Measurements from ENCODE around the gene PGBD5. TPM values are rescaled to one million over a fixed set of nuclear protein-coding genes. Genes with fewer than 3 reads are reported as not detected.

Gene PGBD5
- polyA plus RNA-seq, 1 donor, result 1.6 TPM

- Histone ChIP-seq H3K4me3 (ENCODE audit: low read length) (no peak overlapping the region), H3K4me1 (ENCODE audit: control insufficient read depth, insufficient read depth, low read length) (no peaks in the 10 kb centered on the region), H3K27ac (ENCODE audit: low read length) (no peak overlapping the region), H3K9me3 (ENCODE audit: control insufficient read depth, low read depth, low read length) (no peaks in the 10 kb centered on the region), H3K36me3 (ENCODE audit: control insufficient read depth, insufficient read depth, low read length) (no peaks in the 10 kb centered on the region), H3K27me3 (ENCODE audit: control insufficient read depth, insufficient read depth, low read length) (no peaks in the 10 kb centered on the region)
- DNase-seq, result no peak
- no CpG with 5 or more reads among the region's 3 CpGs for WGBS (ENCODE audit: insufficient coverage, low lambda C conversion rate)
Measured at GRCh38 chr1:230341162-230341546, 85.0 kb downstream of the PGBD5 start.

- WGBS (ENCODE audit: insufficient coverage, low lambda C conversion rate), result 81% methylated on average over 3 of the region's 7 CpGs
- Histone ChIP-seq H3K9me3 (ENCODE audit: control insufficient read depth, low read depth, low read length) (no peaks in the 10 kb centered on the region), H3K27ac (ENCODE audit: low read length) (no peak overlapping the region), H3K4me3 (ENCODE audit: low read length) (no peak overlapping the region), H3K27me3 (ENCODE audit: control insufficient read depth, insufficient read depth, low read length) (no peaks in the 10 kb centered on the region), H3K4me1 (ENCODE audit: control insufficient read depth, insufficient read depth, low read length) (no peaks in the 10 kb centered on the region), H3K36me3 (ENCODE audit: control insufficient read depth, insufficient read depth, low read length) (no peaks in the 10 kb centered on the region)
- no peak for DNase-seq
Measured at GRCh38 chr1:230340526-230341161, 85.5 kb downstream of the PGBD5 start.

- H3K27ac ChIP-seq (ENCODE audit: low read length), result no peak overlapping the region
- no peak overlapping the region for H3K4me3 ChIP-seq (ENCODE audit: low read length)
- H3K9me3 ChIP-seq (ENCODE audit: control insufficient read depth, low read depth, low read length), result no peaks in the 10 kb centered on the region
- H3K4me1 ChIP-seq (ENCODE audit: control insufficient read depth, insufficient read depth, low read length), result no peaks in the 10 kb centered on the region
- H3K27me3 ChIP-seq (ENCODE audit: control insufficient read depth, insufficient read depth, low read length), result no peaks in the 10 kb centered on the region
- no peak for DNase-seq
- no peaks in the 10 kb centered on the region for H3K36me3 ChIP-seq (ENCODE audit: control insufficient read depth, insufficient read depth, low read length)
- 100% methylated on average over 2 of the region's 8 CpGs for WGBS (ENCODE audit: insufficient coverage, low lambda C conversion rate)
Measured at GRCh38 chr1:230339033-230339432, 87.1 kb downstream of the PGBD5 start.

- 100% methylated on average over 1 of the region's 5 CpGs for WGBS (ENCODE audit: insufficient coverage, low lambda C conversion rate)
- no peaks in the 10 kb centered on the region for H3K27me3 ChIP-seq (ENCODE audit: control insufficient read depth, insufficient read depth, low read length)
- no peak for DNase-seq
- H3K4me1 ChIP-seq (ENCODE audit: control insufficient read depth, insufficient read depth, low read length), result no peaks in the 10 kb centered on the region
- no peaks in the 10 kb centered on the region for H3K36me3 ChIP-seq (ENCODE audit: control insufficient read depth, insufficient read depth, low read length)
- H3K9me3 ChIP-seq (ENCODE audit: control insufficient read depth, low read depth, low read length), result no peaks in the 10 kb centered on the region
- H3K27ac ChIP-seq (ENCODE audit: low read length), result no peak overlapping the region
- H3K4me3 ChIP-seq (ENCODE audit: low read length), result no peak overlapping the region
Measured at GRCh38 chr1:230337266-230337665, 88.9 kb downstream of the PGBD5 start.

- Histone ChIP-seq H3K4me3 (ENCODE audit: low read length) (no peak overlapping the region), H3K36me3 (ENCODE audit: control insufficient read depth, insufficient read depth, low read length) (no peaks in the 10 kb centered on the region), H3K27me3 (ENCODE audit: control insufficient read depth, insufficient read depth, low read length) (no peaks in the 10 kb centered on the region), H3K4me1 (ENCODE audit: control insufficient read depth, insufficient read depth, low read length) (no peaks in the 10 kb centered on the region), H3K27ac (ENCODE audit: low read length) (no peak overlapping the region), H3K9me3 (ENCODE audit: control insufficient read depth, low read depth, low read length) (no peaks in the 10 kb centered on the region)
- DNase-seq, result no peak
- 100% methylated on average over 1 of the region's 12 CpGs for WGBS (ENCODE audit: insufficient coverage, low lambda C conversion rate)
Measured at GRCh38 chr1:230335861-230336522, 90.1 kb downstream of the PGBD5 start.

GRCh38 chr1:230334447-230334837 lies 91.7 kb downstream of the PGBD5 start:
- H3K4me3 ChIP-seq (ENCODE audit: low read length), result no peak overlapping the region

GRCh38 chr1:230333590-230334446 lies 92.3 kb downstream of the PGBD5 start:
- Histone ChIP-seq H3K27me3 (ENCODE audit: control insufficient read depth, insufficient read depth, low read length) (no peaks in the 10 kb centered on the region), H3K27ac (ENCODE audit: low read length) (no peak overlapping the region), H3K4me1 (ENCODE audit: control insufficient read depth, insufficient read depth, low read length) (no peaks in the 10 kb centered on the region), H3K36me3 (ENCODE audit: control insufficient read depth, insufficient read depth, low read length) (no peaks in the 10 kb centered on the region), H3K4me3 (ENCODE audit: low read length) (no peak overlapping the region), H3K9me3 (ENCODE audit: control insufficient read depth, low read depth, low read length) (no peaks in the 10 kb centered on the region)
- WGBS (ENCODE audit: insufficient coverage, low lambda C conversion rate), result no CpG with 5 or more reads among the region's 20 CpGs
- no peak for DNase-seq

More at GRCh38 chr1:230334447-230334837, 91.7 kb downstream of the PGBD5 start:
- no CpG with 5 or more reads among the region's 3 CpGs for WGBS (ENCODE audit: insufficient coverage, low lambda C conversion rate)
- no peaks in the 10 kb centered on the region for H3K36me3 ChIP-seq (ENCODE audit: control insufficient read depth, insufficient read depth, low read length)
- H3K27ac ChIP-seq (ENCODE audit: low read length), result no peak overlapping the region
- H3K27me3 ChIP-seq (ENCODE audit: control insufficient read depth, insufficient read depth, low read length), result no peaks in the 10 kb centered on the region
- H3K4me1 ChIP-seq (ENCODE audit: control insufficient read depth, insufficient read depth, low read length), result no peaks in the 10 kb centered on the region
- H3K9me3 ChIP-seq (ENCODE audit: control insufficient read depth, low read depth, low read length), result no peaks in the 10 kb centered on the region
- no peak for DNase-seq

GRCh38 chr1:230332575-230333066 lies 93.5 kb downstream of the PGBD5 start:
- WGBS (ENCODE audit: insufficient coverage, low lambda C conversion rate), result no CpG with 5 or more reads among the region's 29 CpGs
- Histone ChIP-seq H3K27ac (ENCODE audit: low read length) (no peak overlapping the region), H3K36me3 (ENCODE audit: control insufficient read depth, insufficient read depth, low read length) (no peaks in the 10 kb centered on the region), H3K4me1 (ENCODE audit: control insufficient read depth, insufficient read depth, low read length) (no peaks in the 10 kb centered on the region), H3K4me3 (ENCODE audit: low read length) (no peak overlapping the region), H3K9me3 (ENCODE audit: control insufficient read depth, low read depth, low read length) (peaks cover under 1% of the 10 kb centered on the region), H3K27me3 (ENCODE audit: control insufficient read depth, insufficient read depth, low read length) (no peaks in the 10 kb centered on the region)
- DNase-seq, result no peak

- WGBS (ENCODE audit: insufficient coverage, low lambda C conversion rate), result 100% methylated on average over 2 of the region's 8 CpGs
- peaks cover 2% of the 10 kb centered on the region for H3K9me3 ChIP-seq (ENCODE audit: control insufficient read depth, low read depth, low read length)
- no peaks in the 10 kb centered on the region for H3K27me3 ChIP-seq (ENCODE audit: control insufficient read depth, insufficient read depth, low read length)
- no peak overlapping the region for H3K4me3 ChIP-seq (ENCODE audit: low read length)
- no peak for DNase-seq
- no peaks in the 10 kb centered on the region for H3K36me3 ChIP-seq (ENCODE audit: control insufficient read depth, insufficient read depth, low read length)
- no peaks in the 10 kb centered on the region for H3K4me1 ChIP-seq (ENCODE audit: control insufficient read depth, insufficient read depth, low read length)
- no peak overlapping the region for H3K27ac ChIP-seq (ENCODE audit: low read length)
Measured at GRCh38 chr1:230332061-230332460, 94.1 kb downstream of the PGBD5 start.

- WGBS (ENCODE audit: insufficient coverage, low lambda C conversion rate), result no CpG with 5 or more reads among the region's 7 CpGs
- no peak overlapping the region for H3K4me3 ChIP-seq (ENCODE audit: low read length)
- DNase-seq, result no peak
- H3K27me3 ChIP-seq (ENCODE audit: control insufficient read depth, insufficient read depth, low read length), result no peaks in the 10 kb centered on the region
- no peak overlapping the region for H3K27ac ChIP-seq (ENCODE audit: low read length)
- no peaks in the 10 kb centered on the region for H3K36me3 ChIP-seq (ENCODE audit: control insufficient read depth, insufficient read depth, low read length)
- H3K4me1 ChIP-seq (ENCODE audit: control insufficient read depth, insufficient read depth, low read length), result no peaks in the 10 kb centered on the region
- H3K9me3 ChIP-seq (ENCODE audit: control insufficient read depth, low read depth, low read length), result peaks cover 2% of the 10 kb centered on the region
Measured at GRCh38 chr1:230330157-230330556, 96.0 kb downstream of the PGBD5 start.
